Measurements from ENCODE around the gene SAMD5.

DNA sequence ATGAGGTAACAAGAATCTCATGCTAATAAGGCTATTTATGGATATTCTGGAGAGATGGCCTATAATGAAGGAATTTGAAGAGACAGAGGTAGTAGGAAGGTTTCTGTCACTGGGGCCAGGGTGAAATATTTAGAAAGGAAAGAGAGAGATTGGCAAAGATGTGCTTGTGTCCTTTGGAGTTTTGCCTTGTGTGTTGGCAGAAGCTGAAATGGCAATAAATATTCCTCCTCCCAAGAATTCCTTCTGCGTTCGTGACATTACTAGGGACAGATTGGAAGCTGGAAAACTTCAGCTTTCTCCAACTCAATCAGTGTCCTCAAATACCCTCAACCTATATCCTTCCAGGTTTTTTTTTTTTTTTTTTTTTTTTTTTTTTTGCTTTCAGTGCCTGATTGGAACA lies 6.3 kb downstream of the SAMD5 start:
- TF ChIP-seq EZH2 (IDR thresholded peaks at IDR 0.05; ENCODE audit: insufficient read depth, poor library complexity, severe bottlenecking) (no peak), EZH2phosphoT487 (IDR thresholded peaks at IDR 0.05; ENCODE audit: insufficient read depth, low read depth) (no peak)
